LNCAP (cell line): ENCODE measurements around the gene TIE1.

Experiments used
- TF ChIP-seq, protein P1 (sequence below): fragments of 450-650 bp; IDR thresholded peaks from 2 replicates; pipeline ENCODE4 v1.5.1; 2017; ENCODE audit warnings: mild to moderate bottlenecking

The TIE1 gene

DNA sequence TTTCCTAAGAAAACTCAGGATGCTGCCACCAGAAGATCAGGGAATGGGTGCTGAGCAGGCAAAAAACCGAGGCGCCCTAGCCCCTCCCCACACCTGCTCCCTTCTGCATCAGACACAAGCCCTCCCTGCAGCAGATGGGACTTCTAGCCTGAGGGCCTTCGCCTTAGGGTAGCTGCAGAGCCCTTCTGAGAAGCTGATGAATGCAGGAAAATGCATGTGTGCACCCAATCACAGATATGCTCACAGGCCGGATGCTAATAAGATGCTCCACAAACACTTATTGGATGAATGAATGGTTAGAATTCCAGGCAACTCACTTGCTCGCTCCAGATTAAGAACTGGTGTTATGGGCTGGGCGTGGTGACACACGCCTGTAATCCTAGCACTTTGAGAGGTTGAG, 8.6 kb upstream of the TIE1 start:
- TF ChIP-seq, protein P1, sequence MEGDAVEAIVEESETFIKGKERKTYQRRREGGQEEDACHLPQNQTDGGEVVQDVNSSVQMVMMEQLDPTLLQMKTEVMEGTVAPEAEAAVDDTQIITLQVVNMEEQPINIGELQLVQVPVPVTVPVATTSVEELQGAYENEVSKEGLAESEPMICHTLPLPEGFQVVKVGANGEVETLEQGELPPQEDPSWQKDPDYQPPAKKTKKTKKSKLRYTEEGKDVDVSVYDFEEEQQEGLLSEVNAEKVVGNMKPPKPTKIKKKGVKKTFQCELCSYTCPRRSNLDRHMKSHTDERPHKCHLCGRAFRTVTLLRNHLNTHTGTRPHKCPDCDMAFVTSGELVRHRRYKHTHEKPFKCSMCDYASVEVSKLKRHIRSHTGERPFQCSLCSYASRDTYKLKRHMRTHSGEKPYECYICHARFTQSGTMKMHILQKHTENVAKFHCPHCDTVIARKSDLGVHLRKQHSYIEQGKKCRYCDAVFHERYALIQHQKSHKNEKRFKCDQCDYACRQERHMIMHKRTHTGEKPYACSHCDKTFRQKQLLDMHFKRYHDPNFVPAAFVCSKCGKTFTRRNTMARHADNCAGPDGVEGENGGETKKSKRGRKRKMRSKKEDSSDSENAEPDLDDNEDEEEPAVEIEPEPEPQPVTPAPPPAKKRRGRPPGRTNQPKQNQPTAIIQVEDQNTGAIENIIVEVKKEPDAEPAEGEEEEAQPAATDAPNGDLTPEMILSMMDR: no peak

DNA sequence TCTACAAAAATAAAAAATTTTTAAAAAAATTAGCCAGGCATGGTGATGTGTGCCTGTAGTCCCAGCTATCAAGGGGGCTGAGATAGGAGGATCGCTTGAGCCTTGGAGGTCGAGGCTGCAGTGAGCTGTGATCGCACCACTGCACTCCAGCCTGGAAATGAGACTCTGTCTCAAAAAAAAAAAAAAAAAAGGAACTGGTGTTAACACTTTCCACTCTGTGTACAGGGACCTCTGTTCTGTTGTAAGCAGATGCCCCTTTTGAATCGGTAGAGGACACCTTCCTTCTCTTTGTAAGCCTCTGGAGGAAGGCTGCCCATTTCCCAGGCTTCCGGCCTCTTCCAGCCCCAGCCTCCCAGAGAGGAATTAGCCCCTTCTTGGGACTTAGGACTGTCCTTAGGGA, 8.1 kb upstream of the TIE1 start:
- TF ChIP-seq, protein P1: no peak

DNA sequence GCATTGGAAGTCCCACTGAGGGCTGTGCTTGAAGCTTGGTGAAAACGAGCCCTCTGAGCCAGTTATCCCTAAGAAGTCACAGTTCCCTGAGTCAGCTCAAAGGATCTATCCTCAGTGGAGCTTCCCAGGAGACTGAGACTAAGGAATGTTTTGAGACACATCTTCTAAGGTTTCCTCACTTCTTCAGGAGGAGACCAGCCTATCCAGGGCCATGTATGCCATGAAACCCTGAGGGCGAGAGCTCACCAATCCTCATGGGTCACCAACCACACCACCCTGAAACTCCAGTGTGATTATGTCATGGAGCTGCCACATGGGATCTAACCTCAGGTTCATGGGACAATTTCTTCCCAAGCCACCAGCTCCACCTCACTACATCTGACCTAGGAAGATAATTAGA, 7.6 kb upstream of the TIE1 start:
- TF ChIP-seq, protein P1: no peak

DNA sequence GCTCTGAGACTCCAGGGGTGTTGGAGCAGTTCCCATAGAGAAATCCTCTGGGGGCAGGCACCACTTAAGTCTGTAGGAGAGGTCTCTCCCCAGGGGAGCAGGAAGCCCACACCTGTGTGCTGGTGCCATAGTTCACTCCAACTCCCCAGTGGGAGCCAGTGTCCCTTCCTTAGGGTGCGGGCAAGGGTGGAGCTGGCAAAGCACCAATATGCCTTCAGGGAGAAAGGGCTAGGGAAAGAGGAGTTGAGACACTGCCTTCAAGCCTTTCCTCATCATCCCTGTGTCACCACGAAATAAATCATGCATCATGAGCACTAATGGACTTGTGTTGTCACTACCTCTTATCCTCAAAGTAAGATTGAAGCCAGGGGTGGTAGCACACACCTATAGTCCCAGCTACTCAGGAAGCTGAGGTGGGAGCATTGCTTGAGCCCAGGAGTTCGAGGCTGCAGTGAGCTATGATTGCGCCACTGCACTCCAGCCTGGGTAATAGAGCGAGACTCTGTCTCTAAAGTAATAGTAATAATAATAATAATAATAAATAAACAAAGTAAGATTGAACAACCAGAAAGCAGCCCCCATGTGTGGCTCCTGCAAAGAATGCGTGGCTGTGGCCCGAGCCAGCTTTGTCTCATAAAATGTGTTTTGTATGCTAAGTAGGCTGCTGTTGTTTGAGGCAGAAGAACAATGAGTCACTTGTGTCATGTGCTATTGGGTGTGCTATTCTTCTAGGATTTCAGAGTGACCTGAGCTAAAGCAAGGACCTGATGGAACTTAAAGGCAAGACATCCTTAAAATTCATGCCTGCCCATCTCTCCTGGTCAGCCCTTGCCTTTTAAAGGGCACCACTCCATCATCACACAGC, 6.7 kb upstream of the TIE1 start:
- TF ChIP-seq, protein P1: no peak

DNA sequence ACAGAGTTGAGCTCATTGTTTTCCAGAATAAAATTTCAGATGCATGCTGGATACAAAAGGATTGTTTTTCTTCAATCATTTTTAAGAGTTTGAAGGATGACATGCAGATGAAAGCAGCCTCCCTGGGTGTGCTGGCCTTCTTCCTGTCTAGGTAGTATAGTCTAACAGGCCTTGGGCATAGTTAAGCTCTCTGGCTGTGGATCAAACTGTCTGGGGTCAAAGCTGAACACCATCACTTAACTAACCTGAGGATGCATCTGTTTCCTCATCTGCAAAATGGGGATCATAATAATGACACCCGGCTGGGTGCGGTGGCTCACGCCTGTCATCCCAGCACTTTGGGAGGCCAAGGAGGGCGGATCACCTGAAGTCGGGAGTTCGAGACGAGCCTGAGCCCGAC, 6.0 kb upstream of the TIE1 start:
- TF ChIP-seq, protein P1: no peak

DNA sequence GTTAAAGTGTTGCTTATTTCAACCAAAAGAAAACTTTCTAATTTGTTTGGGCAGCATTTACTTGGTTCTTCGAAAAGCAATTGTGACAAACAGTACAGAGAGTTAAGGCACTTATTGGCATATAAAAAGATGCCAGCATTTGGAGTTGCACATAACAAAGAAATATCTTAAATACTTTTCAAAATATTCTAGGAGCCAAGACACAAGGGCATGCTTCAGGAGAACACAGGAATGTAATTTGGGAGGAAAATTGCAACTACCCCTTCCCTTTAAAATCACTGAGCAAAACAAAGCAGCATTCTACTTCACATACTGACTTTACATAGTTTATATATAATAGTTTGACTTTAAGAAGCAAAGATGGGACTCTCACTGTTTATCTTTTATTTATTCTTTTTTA, 4.6 kb upstream of the TIE1 start:
- TF ChIP-seq, protein P1: no peak

DNA sequence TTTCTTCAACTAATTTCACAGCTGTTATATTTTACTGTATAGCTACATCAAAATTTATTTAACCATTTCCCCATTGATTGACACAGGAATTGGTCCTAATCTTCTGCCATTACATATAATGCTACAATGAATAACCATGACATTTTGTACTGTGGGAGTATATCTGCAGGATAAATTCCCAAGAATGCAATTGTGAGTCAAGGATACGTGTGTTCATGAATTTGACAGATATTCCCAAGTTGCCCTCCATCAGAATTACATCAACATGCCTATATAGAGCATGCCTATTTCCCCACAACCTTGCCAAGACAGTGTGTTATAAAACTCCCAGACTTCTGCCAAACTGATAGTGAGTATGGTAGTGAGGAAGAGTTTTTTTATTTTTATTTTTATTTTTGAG, 2.7 kb upstream of the TIE1 start:
- TF ChIP-seq, protein P1: no peak

DNA sequence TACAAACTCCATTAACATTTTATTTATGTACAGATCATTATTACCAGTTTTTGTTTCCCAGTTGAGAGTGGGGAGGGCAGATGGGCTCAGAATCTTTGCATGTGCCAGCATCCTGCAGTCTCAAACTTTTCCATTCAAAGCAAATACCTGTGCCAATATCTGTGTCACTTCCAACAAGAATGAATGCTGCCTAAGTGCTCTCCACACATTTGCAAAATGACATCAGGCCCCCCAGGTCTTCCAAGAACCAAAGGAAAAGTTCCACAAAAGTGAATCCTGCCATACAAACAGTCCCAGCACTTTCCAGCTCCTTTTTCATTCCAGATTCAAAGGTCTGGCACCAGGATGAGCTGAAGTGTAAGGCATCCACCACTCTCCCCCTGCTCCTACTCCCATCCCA, 1.7 kb upstream of the TIE1 start:
- TF ChIP-seq, protein P1: no peak
